SHP77 treated with DMSO at 0.1 percent for 48 hours (cell line): ENCODE results near the gene DNAJB12.
"Not testable (repeated sequence)": the region's sequence is repeated elsewhere in the genome, so short reads cannot be mapped to it uniquely, and the experiment has no call there.

ENCODE experiments used
- DNase-seq: peaks from one replicate; lab custom pipeline; 2025; lab: John Stamatoyannopoulos, UW

The DNAJB12 gene

GRCh38 chr10:72354356-72355213 is at the start of gene DNAJB12:
DNAJB12 (minus strand) TSS chr10:72354919; CDS start chr10:72354897, 22 bp downstream.
- DNase-seq = peak; percentile 56

GRCh38 chr10:72395581-72395980 is 40.9 kb upstream of the DNAJB12 start:
- DNase-seq = not testable (repeated sequence)

- no peak for DNase-seq
Measured at GRCh38 chr10:72392571-72392970, 37.9 kb upstream of the DNAJB12 start.

GRCh38 chr10:72390764-72391163 is 36.0 kb upstream of the DNAJB12 start:
- no peak for DNase-seq

- DNase-seq = no peak
Measured at GRCh38 chr10:72389716-72390115, 35.0 kb upstream of the DNAJB12 start.

GRCh38 chr10:72389014-72389413 is 34.3 kb upstream of the DNAJB12 start:
- DNase-seq = no peak

- DNase-seq = no peak
Measured at GRCh38 chr10:72388062-72388461, 33.3 kb upstream of the DNAJB12 start.

- no peak for DNase-seq
Measured at GRCh38 chr10:72386916-72387586, 32.3 kb upstream of the DNAJB12 start.

GRCh38 chr10:72385724-72386123 is 31.0 kb upstream of the DNAJB12 start:
- DNase-seq = no peak

- DNase-seq = not testable (repeated sequence)
Measured at GRCh38 chr10:72384982-72385381, 30.3 kb upstream of the DNAJB12 start.

- DNase-seq = no peak
Measured at GRCh38 chr10:72379776-72380175, 25.1 kb upstream of the DNAJB12 start.

- DNase-seq = no peak
Measured at GRCh38 chr10:72379062-72379461, 24.3 kb upstream of the DNAJB12 start.

GRCh38 chr10:72375585-72375984 is 20.9 kb upstream of the DNAJB12 start:
- DNase-seq = no peak

GRCh38 chr10:72375173-72375572 is 20.5 kb upstream of the DNAJB12 start:
- DNase-seq = no peak

- no peak for DNase-seq
Measured at GRCh38 chr10:72370201-72370722, 15.5 kb upstream of the DNAJB12 start.

GRCh38 chr10:72367301-72367960 is 12.7 kb upstream of the DNAJB12 start:
- DNase-seq = no peak

- no peak for DNase-seq
Measured at GRCh38 chr10:72365106-72365895, 10.6 kb upstream of the DNAJB12 start.

- peak; percentile 17 for DNase-seq
Measured at GRCh38 chr10:72364239-72364777, 9.6 kb upstream of the DNAJB12 start.

GRCh38 chr10:72356987-72357386 is 2.3 kb upstream of the DNAJB12 start:
- DNase-seq = no peak

GRCh38 chr10:72356115-72356514 is 1.4 kb upstream of the DNAJB12 start:
- no peak for DNase-seq

GRCh38 chr10:72355214-72355555 is 466 bp upstream of the DNAJB12 start:
- no peak for DNase-seq

- no peak for DNase-seq
Measured at GRCh38 chr10:72353965-72354355, 759 bp downstream of the DNAJB12 start.
